Activated CD8-positive, alpha-beta T cell treated with anti-CD3 and anti-CD28 coated beads for 36 hours (primary cell): ENCODE results near the gene TENT5C. TPM values are rescaled to one million over a fixed set of nuclear protein-coding genes. Genes with fewer than 3 reads are reported as not detected.

Experiments used
- ATAC-seq: fragments of 200-7000 bp; cut with Tn5 transposase; one replicate; pipeline ENCODE4 v1.10.0; 2021; ENCODE audit warnings: mild to moderate bottlenecking, moderate library complexity
- CTCF ChIA-PET: fragments of 350-600 bp; sonication (Branson Sonifier 250); formaldehyde crosslinking; loops from one replicate; lab custom pipeline; 2021; ENCODE audit warnings: antibody characterized with exemption; lab: Charles Lee
- POLR2A ChIA-PET: fragments of 350-600 bp; sonication (Branson Sonifier 250); formaldehyde crosslinking; loops from one replicate; lab custom pipeline; 2021; ENCODE audit warnings: antibody characterized with exemption; lab: Charles Lee
- DNase-seq: peaks from one replicate; pipeline ENCODE4 v3.0.0-alpha.2; 2020
- H3K27ac Mint-ChIP-seq: one replicate; pipeline ENCODE4 v1.8.0; 2021; ENCODE audit warnings: mild to moderate bottlenecking, mixed read lengths
- H3K27me3 Mint-ChIP-seq: one replicate; pipeline ENCODE4 v1.8.0; 2021; ENCODE audit warnings: mixed read lengths
- H3K36me3 Mint-ChIP-seq: one replicate; pipeline ENCODE4 v1.8.0; 2021; ENCODE audit warnings: low read depth, mixed read lengths
- H3K4me1 Mint-ChIP-seq: one replicate; pipeline ENCODE4 v1.8.0; 2021; ENCODE audit warnings: low read depth, mixed read lengths
- H3K4me3 Mint-ChIP-seq: one replicate; pipeline ENCODE4 v1.8.0; 2021; ENCODE audit warnings: mild to moderate bottlenecking, moderate library complexity, mixed read lengths
- H3K9me3 Mint-ChIP-seq: one replicate; pipeline ENCODE4 v1.8.0; 2021; ENCODE audit warnings: mixed read lengths
- CTCF ChIP-seq: fragments of 200-600 bp; IDR thresholded peaks from one replicate; pipeline ENCODE4 v1.8.0; 2022; ENCODE audit warnings: antibody characterized with exemption, mild to moderate bottlenecking
- intact Hi-C: fragments of 100-400 bp; cut with micrococcal nuclease; formaldehyde crosslinking; loops from one replicate; pipeline ENCODE4 v1.10.0; 2022
- total RNA-seq, 2 experiments: library from RNA; stranded (reverse); gene quantifications; one replicate each; pipeline ENCODE4 v1.2.3, GENCODE V29; 2021

Gene TENT5C
- total RNA-seq, 2 experiments from 2014 or later, result 13.1 to 13.6 TPM

- H3K27me3 Mint-ChIP-seq, result peaks cover 4% of the 10 kb centered on the region
- intact Hi-C loops, result no loop called here
- H3K9me3 Mint-ChIP-seq, result no peaks in the 10 kb centered on the region
- H3K36me3 Mint-ChIP-seq, result no peaks in the 10 kb centered on the region
- ChIA-PET POLR2A (no interaction called here), CTCF (interaction anchor here (0.6 to 0.7 kb wide), 2 partner anchors 46 to 89 kb away, joined by 3 read pairs; no protein-coding TSS in a partner anchor)
- no peak for TF ChIP-seq CTCF
- no peak overlapping the region for H3K27ac Mint-ChIP-seq
- DNase-seq, result no peak
- H3K4me3 Mint-ChIP-seq, result no peak overlapping the region
- no peaks in the 10 kb centered on the region for H3K4me1 Mint-ChIP-seq
- ATAC-seq, result no peak
Observed at GRCh38 chr1:117586747-117587498, 18.9 kb upstream of the TENT5C start.

- no peak overlapping the region for H3K27ac Mint-ChIP-seq
- POLR2A ChIA-PET, result interaction anchor here (0.8 kb wide), 1 partner anchor 42 kb away, joined by 3 read pairs; no protein-coding TSS in a partner anchor
- intact Hi-C loops, result no loop called here
- H3K36me3 Mint-ChIP-seq, result no peaks in the 10 kb centered on the region
- H3K27me3 Mint-ChIP-seq, result peaks cover 4% of the 10 kb centered on the region
- H3K4me3 Mint-ChIP-seq, result no peak overlapping the region
- no peak for DNase-seq
- CTCF ChIA-PET, result interaction anchor here (0.6 to 1.9 kb wide), 3 partner anchors 53 to 166 kb away, joined by 3 to 9 read pairs (median 4); no protein-coding TSS in a partner anchor
- H3K9me3 Mint-ChIP-seq, result no peaks in the 10 kb centered on the region
- no peak for ATAC-seq
- no peak for TF ChIP-seq CTCF
- H3K4me1 Mint-ChIP-seq, result no peaks in the 10 kb centered on the region
Observed at GRCh38 chr1:117587499-117588356, 18.1 kb upstream of the TENT5C start.

GRCh38 chr1:117589544-117589943 lies 16.3 kb upstream of the TENT5C start:
- POLR2A ChIA-PET, result no interaction called here
- H3K4me1 Mint-ChIP-seq, result no peaks in the 10 kb centered on the region
- intact Hi-C loops, result no loop called here
- peaks cover 4% of the 10 kb centered on the region for H3K27me3 Mint-ChIP-seq
- CTCF ChIA-PET, result interaction anchor here (1.1 to 1.9 kb wide), 3 partner anchors 10 to 54 kb away, joined by 3 to 9 read pairs (median 3); no protein-coding TSS in a partner anchor
- H3K9me3 Mint-ChIP-seq, result no peaks in the 10 kb centered on the region
- no peaks in the 10 kb centered on the region for H3K36me3 Mint-ChIP-seq
- no peak overlapping the region for H3K27ac Mint-ChIP-seq
- no peak overlapping the region for H3K4me3 Mint-ChIP-seq
- TF ChIP-seq CTCF, result no peak
- DNase-seq (no peak), ATAC-seq (no peak)

GRCh38 chr1:117590273-117590925 lies 15.4 kb upstream of the TENT5C start:
- intact Hi-C loops, result no loop called here
- peaks cover 4% of the 10 kb centered on the region for H3K27me3 Mint-ChIP-seq
- no peaks in the 10 kb centered on the region for H3K36me3 Mint-ChIP-seq
- POLR2A ChIA-PET, result no interaction called here
- DNase-seq (no peak), ATAC-seq (no peak)
- no peak overlapping the region for H3K27ac Mint-ChIP-seq
- no peaks in the 10 kb centered on the region for H3K9me3 Mint-ChIP-seq
- CTCF ChIA-PET, result interaction anchor here (1.1 to 1.8 kb wide), 4 partner anchors 11 to 168 kb away, joined by 3 to 6 read pairs (median 4); no protein-coding TSS in a partner anchor
- H3K4me1 Mint-ChIP-seq, result no peaks in the 10 kb centered on the region
- no peak overlapping the region for H3K4me3 Mint-ChIP-seq
- TF ChIP-seq CTCF, result no peak
